Erythroblast (primary cell): ENCODE data around the gene OTUD4.

Experiments used
- GATA1 ChIP-seq: IDR thresholded peaks from 2 replicates; pipeline ENCODE4 v1.6.1; 2011; ENCODE audit warnings: low read depth, mild to moderate bottlenecking, control low read depth, low read length, moderate library complexity
- POLR2A ChIP-seq: IDR thresholded peaks from 2 replicates; pipeline ENCODE4 v1.6.1; 2011; ENCODE audit warnings: mild to moderate bottlenecking, low read length

DNA sequence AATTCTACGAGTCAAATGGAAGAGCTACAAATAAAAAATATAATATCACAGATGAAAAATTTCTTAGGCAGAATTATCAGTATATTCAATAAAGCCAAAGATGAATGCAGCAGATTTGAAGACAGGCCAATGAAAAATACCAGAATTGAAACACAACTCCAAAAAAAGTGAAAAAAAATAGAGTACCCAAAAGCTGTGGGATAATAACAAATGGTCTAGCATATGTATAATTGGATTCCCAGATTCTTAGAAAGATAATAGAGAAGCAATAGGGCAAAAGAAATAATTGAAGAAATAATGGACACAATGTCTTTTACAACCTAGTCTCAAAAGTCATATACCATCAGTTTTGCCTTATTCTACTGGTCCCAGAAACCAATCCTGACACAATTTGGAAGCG lies 86.8 kb downstream of the OTUD4 start:
- TF ChIP-seq POLR2A (no peak), GATA1 (no peak)
